Endodermal cell (in vitro differentiated cells): ENCODE data around the gene ATP5F1E. TPM values are rescaled to one million over a fixed set of nuclear protein-coding genes. Genes with fewer than 3 reads are reported as not detected.
"Not testable (repeated sequence)": the region's sequence is repeated elsewhere in the genome, so short reads cannot be mapped to it uniquely, and the experiment has no call there.

ENCODE experiments used
- DNase-seq: peaks from one replicate; pipeline ENCODE4 v3.0.0-alpha.2; 2017
- H3K27ac ChIP-seq: 2 replicates; pipeline ENCODE4 v1.5.1; 2013; ENCODE audit warnings: mild to moderate bottlenecking, low read depth, low read length, moderate library complexity
- H3K27me3 ChIP-seq: 2 replicates; pipeline ENCODE4 v1.6.1; 2013; ENCODE audit warnings: mild to moderate bottlenecking, low read length, moderate library complexity; ENCODE audit not compliant: insufficient read depth, control insufficient read depth, poor library complexity, severe bottlenecking
- H3K36me3 ChIP-seq: 2 replicates; pipeline ENCODE4 v1.7.0; 2013; ENCODE audit warnings: mild to moderate bottlenecking, low read length, moderate library complexity; ENCODE audit not compliant: control insufficient read depth, insufficient read depth
- H3K4me1 ChIP-seq: one replicate; pipeline ENCODE4 v1.7.0; 2013; ENCODE audit warnings: low read length; ENCODE audit not compliant: control insufficient read depth, insufficient read depth
- H3K4me3 ChIP-seq: 2 replicates; pipeline ENCODE4 v1.5.1; 2013; ENCODE audit warnings: mild to moderate bottlenecking, low read length, moderate library complexity
- H3K9ac ChIP-seq: 2 replicates; pipeline ENCODE4 v1.6.1; 2013; ENCODE audit warnings: mild to moderate bottlenecking, low read length, moderate library complexity; ENCODE audit not compliant: poor library complexity, severe bottlenecking; ENCODE audit errors: extremely low read depth
- H3K9me3 ChIP-seq: 2 replicates; pipeline ENCODE4 v1.6.1; 2013; ENCODE audit warnings: mild to moderate bottlenecking, low read length, moderate library complexity; ENCODE audit not compliant: control insufficient read depth
- H3K27ac Mint-ChIP-seq: 2 replicates; pipeline ENCODE4 v1.8.0; 2020; ENCODE audit warnings: mixed read lengths
- H3K27me3 Mint-ChIP-seq: 2 replicates; pipeline ENCODE4 v1.8.0; 2021; ENCODE audit warnings: mild to moderate bottlenecking, mixed read lengths; ENCODE audit not compliant: insufficient read depth
- H3K36me3 Mint-ChIP-seq: 2 replicates; pipeline ENCODE4 v1.8.0; 2020; ENCODE audit warnings: low read depth, mixed read lengths
- H3K4me1 Mint-ChIP-seq: 2 replicates; pipeline ENCODE4 v1.8.0; 2020; ENCODE audit warnings: mixed read lengths
- H3K4me3 Mint-ChIP-seq: 2 replicates; pipeline ENCODE4 v1.8.0; 2020; ENCODE audit warnings: mild to moderate bottlenecking, moderate library complexity, mixed read lengths
- H3K9me3 Mint-ChIP-seq: 2 replicates; pipeline ENCODE4 v1.8.0; 2020; ENCODE audit warnings: mild to moderate bottlenecking, mixed read lengths
- CTCF ChIP-seq: fragments of 200-600 bp; sonication (generic); conservative IDR thresholded peaks from 2 replicates; pipeline ENCODE4 v1.5.0; 2021; ENCODE audit warnings: antibody characterized with exemption, mild to moderate bottlenecking
- WGBS, 2 experiments: methylation state at CpG; one replicate each; pipeline versions ENCODE4 v1.1.5 to v1.1.7; 2013; ENCODE audit warnings: missing lambda C conversion rate in 2 of 2, mixed read lengths in 1 of 2; ENCODE audit not compliant: insufficient coverage in 1 of 2, insufficient read length in 1 of 2; 5-methylcytosine and 5-hydroxymethylcytosine counted together
- total RNA-seq, 2 donors: library from RNA; stranded (reverse); fragmentation: NEBNext Ultra II Directional in 1 of 2; extraction: Animal tissue kit (Norgen Biotek cat#: 25700) in 1 of 2; gene quantifications; 2 replicates in 1 of 2; 3 replicates in 1 of 2; pipeline ENCODE4 v1.2.1, GENCODE V29; 2021

The ATP5F1E gene
- total RNA-seq, 2 donors from 2014 or later, result 52.6 to 62.6 TPM

GRCh38 chr20:58984691-58985090 lies 47.4 kb downstream of the ATP5F1E start:
- no peaks in the 10 kb centered on the region for H3K27me3 Mint-ChIP-seq
- no peak overlapping the region for H3K27ac Mint-ChIP-seq
- peak; percentile 36 for DNase-seq
- H3K4me3 Mint-ChIP-seq, result no peak overlapping the region
- no peak for TF ChIP-seq CTCF
- no peaks in the 10 kb centered on the region for H3K27me3 ChIP-seq
- H3K9ac ChIP-seq, result no peak overlapping the region
- no peaks in the 10 kb centered on the region for H3K4me1 ChIP-seq
- H3K4me3 ChIP-seq, result no peak overlapping the region
- H3K9me3 ChIP-seq, result no peaks in the 10 kb centered on the region
- 89 to 91% methylated on average over 5 to 6 of the region's 6 CpGs for WGBS, 2 experiments
- peaks cover 42% of the 10 kb centered on the region for H3K36me3 Mint-ChIP-seq
- peaks cover 25% of the 10 kb centered on the region for H3K4me1 Mint-ChIP-seq
- peaks cover 45% of the 10 kb centered on the region for H3K36me3 ChIP-seq
- H3K9me3 Mint-ChIP-seq, result no peaks in the 10 kb centered on the region
- no peak overlapping the region for H3K27ac ChIP-seq

- H3K36me3 Mint-ChIP-seq, result peaks cover 27% of the 10 kb centered on the region
- not testable (repeated sequence) for H3K27ac ChIP-seq, H3K4me3 Mint-ChIP-seq, H3K4me1 ChIP-seq, H3K4me3 ChIP-seq, H3K27ac Mint-ChIP-seq, H3K27me3 Mint-ChIP-seq, H3K27me3 ChIP-seq, H3K9ac ChIP-seq, H3K9me3 ChIP-seq, H3K9me3 Mint-ChIP-seq, DNase-seq
- peaks cover 35% of the 10 kb centered on the region for H3K4me1 Mint-ChIP-seq
- peaks cover 29% of the 10 kb centered on the region for H3K36me3 ChIP-seq
- WGBS, 2 experiments, result 90% methylated on average over 11 of the region's 12 CpGs; no CpG with 5 or more reads in 1 of the 2 experiments
These were observed 49.0 kb downstream of the ATP5F1E start for GRCh38 chr20:58983115-58983468.

GRCh38 chr20:58982406-58983114 lies 49.6 kb downstream of the ATP5F1E start:
- peak overlapping the region; percentile 98 for H3K4me3 ChIP-seq
- H3K36me3 ChIP-seq, result peaks cover 23% of the 10 kb centered on the region
- no peak for DNase-seq
- H3K27ac Mint-ChIP-seq, result peak overlapping the region; percentile 71
- H3K36me3 Mint-ChIP-seq, result peaks cover 22% of the 10 kb centered on the region
- no peaks in the 10 kb centered on the region for H3K9me3 Mint-ChIP-seq
- no peaks in the 10 kb centered on the region for H3K9me3 ChIP-seq
- no peak overlapping the region for H3K27ac ChIP-seq
- H3K4me1 ChIP-seq, result no peaks in the 10 kb centered on the region
- H3K9ac ChIP-seq, result no peak overlapping the region
- 90 to 95% methylated on average over 4 to 12 of the region's 12 CpGs for WGBS, 2 experiments
- H3K27me3 Mint-ChIP-seq, result no peaks in the 10 kb centered on the region
- no peak for TF ChIP-seq CTCF
- peak overlapping the region; percentile 79 for H3K4me3 Mint-ChIP-seq
- peaks cover 38% of the 10 kb centered on the region for H3K4me1 Mint-ChIP-seq
- H3K27me3 ChIP-seq, result no peaks in the 10 kb centered on the region
